CD4-positive, alpha-beta T cell treated with Interleukin-15 for 1 hour (primary cell): ENCODE results near the gene NADK2.

Source experiments
- DNase-seq: peaks from one replicate; pipeline ENCODE4 v3.0.0-alpha.2; 2020

Gene NADK2

GRCh38 chr5:36160617-36161016 is 81.1 kb downstream of the NADK2 start:
- DNase-seq: no peak

- no peak for DNase-seq
These were observed 83.6 kb downstream of the NADK2 start for GRCh38 chr5:36158144-36158543.

DNA sequence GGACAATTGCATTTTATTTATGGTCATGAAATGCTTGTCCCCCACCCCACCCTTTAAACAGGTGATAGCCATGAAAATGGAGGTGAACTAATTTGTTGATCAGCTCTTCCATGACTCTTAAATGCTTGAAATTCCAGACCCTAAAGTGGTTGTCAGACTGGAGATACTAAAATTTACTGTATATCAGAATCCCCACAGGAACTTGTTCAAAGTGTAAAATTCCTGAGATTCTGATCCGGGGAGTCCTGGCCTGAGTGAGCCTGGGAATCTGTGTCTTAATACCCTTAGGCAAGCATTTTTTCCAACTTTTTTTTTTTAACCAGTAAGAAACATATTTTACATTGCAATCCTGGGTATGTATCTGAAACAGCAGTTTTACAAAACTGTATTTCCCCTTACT is 85.1 kb downstream of the NADK2 start:
- DNase-seq: no peak

GRCh38 chr5:36156121-36156601 is 85.6 kb downstream of the NADK2 start:
- DNase-seq: no peak

DNA sequence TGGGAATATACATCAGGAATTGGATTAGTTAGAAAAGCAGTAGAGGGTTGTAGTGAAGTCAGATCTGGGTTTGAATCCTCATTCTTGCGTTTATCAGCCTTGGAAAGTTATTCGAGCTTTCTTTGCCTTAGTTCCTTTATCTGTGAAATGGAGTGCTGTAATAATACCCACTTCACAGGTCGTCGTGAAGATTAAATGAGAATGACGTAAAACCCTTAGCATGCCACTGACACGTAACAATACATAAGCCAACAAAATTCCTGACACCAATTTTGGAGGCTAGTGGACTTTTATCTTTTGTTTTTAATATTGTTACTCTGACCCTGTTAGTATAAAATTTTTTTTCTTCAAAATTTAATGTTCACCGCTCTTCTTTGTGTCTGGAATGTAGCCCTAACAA is 86.4 kb downstream of the NADK2 start:
- DNase-seq: no peak

GRCh38 chr5:36153726-36154125 is 88.0 kb downstream of the NADK2 start:
- DNase-seq: no peak

DNA sequence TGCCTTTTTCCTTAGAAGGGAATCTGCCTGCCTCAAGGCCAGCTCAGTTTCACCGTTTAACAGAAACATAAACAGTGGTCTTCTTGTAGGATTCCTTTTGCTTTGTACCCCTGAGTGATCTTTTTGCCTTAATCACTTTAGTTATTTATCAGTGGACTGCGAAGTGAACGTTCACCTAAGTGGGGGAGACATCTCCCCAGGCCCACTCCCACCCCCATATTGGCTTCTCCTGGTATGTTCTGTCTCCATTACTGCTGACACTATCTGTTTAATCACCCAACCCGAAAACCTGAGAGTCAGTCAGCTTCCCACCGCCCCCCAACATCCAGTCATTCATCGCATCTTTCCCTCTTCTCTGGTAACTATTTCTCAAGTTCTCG is 88.4 kb downstream of the NADK2 start:
- DNase-seq: no peak

- no peak for DNase-seq
These were observed 89.1 kb downstream of the NADK2 start for GRCh38 chr5:36152324-36153297.

- peak; percentile 97 for DNase-seq
These were observed 90.0 kb downstream of the NADK2 start, which contains the start of the genes LMBRD2 and SKP2 for GRCh38 chr5:36151434-36152323. TSS of gene LMBRD2 (minus strand) at chr5:36151887. CDS start at chr5:36143349, 8,538 bp downstream. TSS of gene SKP2 (plus strand) at chr5:36152111. CDS start at chr5:36152263, 152 bp downstream.

- no peak for DNase-seq
These were observed 90.9 kb downstream of the NADK2 start for GRCh38 chr5:36150676-36151433.

GRCh38 chr5:36147681-36148080 is 94.0 kb downstream of the NADK2 start:
- DNase-seq: no peak

DNA sequence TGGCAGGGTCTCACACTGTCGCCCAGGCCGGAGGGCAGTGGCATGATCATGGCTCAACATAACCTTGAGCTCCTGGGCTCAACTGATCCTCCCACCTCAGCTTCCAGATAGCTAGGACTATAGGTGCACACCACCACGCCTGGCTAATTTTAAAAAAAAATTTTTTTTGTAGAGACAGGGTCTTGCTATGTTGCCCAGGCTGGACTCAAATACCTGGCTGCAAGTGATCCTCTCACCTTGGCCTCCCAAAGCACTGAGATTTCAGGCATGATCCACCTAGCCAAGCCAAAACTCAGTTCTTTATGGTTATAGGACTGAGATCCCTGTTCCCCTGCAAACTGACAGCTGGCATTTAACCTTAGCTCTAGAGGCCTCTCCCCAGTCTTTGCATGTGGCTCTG is 95.3 kb downstream of the NADK2 start:
- no peak for DNase-seq

GRCh38 chr5:36145311-36145710 is 96.4 kb downstream of the NADK2 start:
- DNase-seq: no peak
